Measurements from ENCODE around the gene B3GNT5. TPM values are rescaled to one million over a fixed set of nuclear protein-coding genes. Genes with fewer than 3 reads are reported as not detected.

Gene B3GNT5
- total and polyA plus RNA-seq, 12 donors, result 0.18 to 3.6 (median 2.6) TPM

- intact Hi-C loops (cut with DNase I), result no loop called here
- H3K4me3 ChIP-seq, result no peak overlapping the region
- WGBS, 4 donors, result 89 to 100% (median 94%) methylated on average over 4 of the region's 4 CpGs
- TF ChIP-seq POLR2A (IDR thresholded peaks at IDR 0.05), result no peak
- H3K27me3 ChIP-seq, result no peaks in the 10 kb centered on the region
- DNase-seq, result no peak
- peaks cover 0 to 5% of the 10 kb centered on the region in 2 donors for H3K36me3 ChIP-seq (replicated peaks in 1 of 2)
- H3K4me1 ChIP-seq (replicated peaks in 1 of 2), result peaks cover 0 to 13% of the 10 kb centered on the region in 2 donors
- no peak overlapping the region for H3K27ac ChIP-seq
- H3K9me3 ChIP-seq (replicated peaks in 1 of 3), result no peaks in the 10 kb centered on the region
Observed at GRCh38 chr3:183215591-183216202, 37.4 kb upstream of the B3GNT5 start.

- DNase-seq, result no peak
- no peaks in the 10 kb centered on the region for H3K9me3 ChIP-seq (replicated peaks in 1 of 3)
- H3K27me3 ChIP-seq, result no peaks in the 10 kb centered on the region
- H3K36me3 ChIP-seq (replicated peaks in 1 of 2), result peaks cover 0 to 5% of the 10 kb centered on the region in 2 donors
- no peak overlapping the region for H3K4me3 ChIP-seq
- no peaks in the 10 kb centered on the region for H3K4me1 ChIP-seq (replicated peaks in 1 of 2)
- WGBS, 4 donors, result 83 to 84% (median 84%) methylated on average over 9 of the region's 9 CpGs
- H3K27ac ChIP-seq, result no peak overlapping the region
- intact Hi-C loops (cut with DNase I), result no loop called here
- TF ChIP-seq CTCF (IDR thresholded peaks at IDR 0.05), result no peak
- TF ChIP-seq POLR2A (IDR thresholded peaks at IDR 0.05), result no peak
Observed at GRCh38 chr3:183217548-183218332, 35.3 kb upstream of the B3GNT5 start.

GRCh38 chr3:183218826-183219225 is 34.2 kb upstream of the B3GNT5 start:
- H3K36me3 ChIP-seq (replicated peaks in 1 of 2), result peaks cover 0 to 5% of the 10 kb centered on the region in 2 donors
- no peak overlapping the region for H3K27ac ChIP-seq
- intact Hi-C loops (cut with DNase I), result no loop called here
- H3K9me3 ChIP-seq (replicated peaks in 1 of 3), result no peaks in the 10 kb centered on the region
- H3K4me3 ChIP-seq, result no peak overlapping the region
- no peaks in the 10 kb centered on the region for H3K4me1 ChIP-seq (replicated peaks in 1 of 2)
- no peak for DNase-seq
- TF ChIP-seq CTCF (IDR thresholded peaks at IDR 0.05) (no peak), POLR2A (IDR thresholded peaks at IDR 0.05) (no peak)
- H3K27me3 ChIP-seq, result no peaks in the 10 kb centered on the region
- 82 to 86% (median 83%) methylated on average over 2 of the region's 2 CpGs for WGBS, 4 donors

- no peak for DNase-seq
- H3K27me3 ChIP-seq, result no peaks in the 10 kb centered on the region
Observed at GRCh38 chr3:183220828-183221227, 32.2 kb upstream of the B3GNT5 start.

More at GRCh38 chr3:183220828-183221227, 32.2 kb upstream of the B3GNT5 start:
- H3K9me3 ChIP-seq (replicated peaks in 1 of 3), result no peaks in the 10 kb centered on the region
- peaks cover 0 to under 1% of the 10 kb centered on the region in 2 donors for H3K36me3 ChIP-seq (replicated peaks in 1 of 2)
- TF ChIP-seq POLR2A (IDR thresholded peaks at IDR 0.05), result no peak
- TF ChIP-seq CTCF (IDR thresholded peaks at IDR 0.05), result no peak
- no peak overlapping the region for H3K4me3 ChIP-seq
- intact Hi-C loops (cut with DNase I), result no loop called here
- H3K27ac ChIP-seq, result no peak overlapping the region
- WGBS, 4 donors, result 64 to 83% (median 75%) methylated on average over 5 of the region's 5 CpGs
- no peaks in the 10 kb centered on the region for H3K4me1 ChIP-seq (replicated peaks in 1 of 2)

Measured in adrenal gland (tissue), 12 donors.